Thymus (tissue), 11 donors: Measurements from ENCODE around the gene DDX1. TPM values are rescaled to one million over a fixed set of nuclear protein-coding genes. Genes with fewer than 3 reads are reported as not detected.

Source experiments
- DNase-seq, 9 donors: peaks; one replicate each; pipeline ENCODE4 v3.0.0-alpha.2; 2013; ENCODE audit warnings: low spot score in 9 of 9, low read depth in 6 of 9, missing footprints in 1 of 9
- H3K27ac ChIP-seq, 2 donors: one replicate each; pipeline ENCODE4 v1.5.1; 2013; ENCODE audit warnings: control low read depth in 1 of 2, low read depth in 1 of 2, low read length in 1 of 2, mild to moderate bottlenecking in 1 of 2, moderate library complexity in 1 of 2
- H3K27me3 ChIP-seq, 2 donors: one replicate each; pipeline ENCODE4 v1.5.1; 2013; ENCODE audit warnings: low read length in 1 of 2; ENCODE audit not compliant: control insufficient read depth in 2 of 2, insufficient read depth in 1 of 2
- H3K36me3 ChIP-seq, 2 donors: one replicate each; pipeline ENCODE4 v1.5.1; 2013; ENCODE audit warnings: low read length in 1 of 2, mild to moderate bottlenecking in 1 of 2, moderate library complexity in 1 of 2; ENCODE audit not compliant: control insufficient read depth in 2 of 2, insufficient read depth in 2 of 2
- H3K4me1 ChIP-seq, 2 donors: one replicate each; pipeline ENCODE4 v1.5.1; 2013; ENCODE audit warnings: low read length in 2 of 2; ENCODE audit not compliant: control insufficient read depth in 2 of 2, insufficient read depth in 2 of 2
- H3K4me3 ChIP-seq, 2 donors: one replicate each; pipeline ENCODE4 v1.5.1; 2013; ENCODE audit warnings: low read length in 2 of 2, control low read depth in 1 of 2, mild to moderate bottlenecking in 1 of 2
- H3K9me3 ChIP-seq, 2 donors: one replicate each; pipeline ENCODE4 v1.5.1; 2013; ENCODE audit warnings: low read length in 1 of 2, mild to moderate bottlenecking in 1 of 2; ENCODE audit not compliant: control insufficient read depth in 2 of 2, insufficient read depth in 1 of 2
- WGBS: extraction: QIAGEN DNeasy Blood & Tissue Kit; methylation state at CpG from one replicate; pipeline ENCODE4 v1.1.7; 2013; 5-methylcytosine and 5-hydroxymethylcytosine counted together
- polyA plus RNA-seq: library from polyadenylated mRNA; stranded (reverse); fragments of 200-250 nt; gene quantifications from one replicate; pipeline ENCODE4 v1.2.3, GENCODE V29; 2013
- total RNA-seq: library from RNA; stranded (reverse); fragments of 120-200 nt; gene quantifications from one replicate; pipeline ENCODE4 v1.2.4, GENCODE V29; 2013
- donor health status: healthy.

Gene DDX1
- total and polyA plus RNA-seq, 2 donors: 57.7 to 64.2 TPM

DNA sequence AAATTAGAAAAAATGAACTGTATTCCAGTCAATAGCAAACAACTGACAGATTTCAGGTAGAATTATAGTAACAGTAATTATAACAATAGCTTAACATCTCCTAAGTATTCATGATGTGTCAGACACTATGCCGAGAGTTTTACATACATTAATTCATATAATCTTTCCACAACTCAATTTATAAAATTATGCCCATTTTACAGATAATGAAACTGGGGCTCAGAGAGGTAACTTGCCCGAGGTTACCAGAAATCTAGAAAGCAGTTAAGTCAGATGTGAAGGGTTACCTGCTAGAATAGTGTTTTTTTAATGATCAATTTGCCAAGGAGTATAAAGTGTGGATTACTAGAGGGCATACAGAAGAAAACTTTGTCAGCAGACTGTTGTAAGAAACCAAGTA lies 42.7 kb upstream of the DDX1 start:
- Histone ChIP-seq H3K4me1 (no peaks in the 10 kb centered on the region), H3K36me3 (peaks cover 0 to 4% of the 10 kb centered on the region in 2 donors), H3K27me3 (no peaks in the 10 kb centered on the region), H3K4me3 (no peak overlapping the region), H3K9me3 (no peaks in the 10 kb centered on the region), H3K27ac (no peak overlapping the region)
- 98% methylated on average over 2 of the region's 2 CpGs for WGBS
- DNase-seq: no peak

- Histone ChIP-seq H3K4me1 (peaks cover 0 to 3% of the 10 kb centered on the region in 2 donors), H3K27me3 (no peaks in the 10 kb centered on the region), H3K27ac (no peak overlapping the region), H3K9me3 (no peaks in the 10 kb centered on the region), H3K4me3 (no peak overlapping the region), H3K36me3 (peaks cover 0 to 8% of the 10 kb centered on the region in 2 donors)
- WGBS: 94% methylated on average over 1 of the region's 1 CpG
- DNase-seq: no peak
Measured at GRCh38 chr2:15553519-15553918, 38.1 kb upstream of the DDX1 start.

DNA sequence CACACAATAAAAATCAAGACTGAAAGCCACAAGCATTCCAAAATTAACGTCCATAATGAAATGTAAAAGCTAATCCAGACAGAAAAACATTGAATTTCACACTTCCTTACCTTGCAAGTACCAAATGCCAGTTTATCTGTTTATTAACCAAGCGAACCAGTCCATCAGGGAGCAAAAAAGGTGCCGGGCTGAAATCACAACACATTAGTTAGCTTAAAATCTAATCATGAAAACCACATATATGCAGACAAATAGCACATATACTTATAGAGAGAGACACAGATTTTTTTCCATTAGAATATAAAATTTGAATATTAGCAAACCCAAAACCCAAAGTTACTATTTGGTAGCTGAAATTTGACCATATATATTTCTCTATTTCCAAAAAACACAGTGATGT lies 37.7 kb upstream of the DDX1 start:
- H3K4me1 ChIP-seq: peaks cover 0 to 3% of the 10 kb centered on the region in 2 donors
- DNase-seq: no peak
- no peak overlapping the region for H3K27ac ChIP-seq
- H3K9me3 ChIP-seq: no peaks in the 10 kb centered on the region
- H3K36me3 ChIP-seq: peaks cover 0 to 5% of the 10 kb centered on the region in 2 donors
- no peaks in the 10 kb centered on the region for H3K27me3 ChIP-seq
- no peak overlapping the region for H3K4me3 ChIP-seq
- WGBS: 96% methylated on average over 3 of the region's 3 CpGs

DNA sequence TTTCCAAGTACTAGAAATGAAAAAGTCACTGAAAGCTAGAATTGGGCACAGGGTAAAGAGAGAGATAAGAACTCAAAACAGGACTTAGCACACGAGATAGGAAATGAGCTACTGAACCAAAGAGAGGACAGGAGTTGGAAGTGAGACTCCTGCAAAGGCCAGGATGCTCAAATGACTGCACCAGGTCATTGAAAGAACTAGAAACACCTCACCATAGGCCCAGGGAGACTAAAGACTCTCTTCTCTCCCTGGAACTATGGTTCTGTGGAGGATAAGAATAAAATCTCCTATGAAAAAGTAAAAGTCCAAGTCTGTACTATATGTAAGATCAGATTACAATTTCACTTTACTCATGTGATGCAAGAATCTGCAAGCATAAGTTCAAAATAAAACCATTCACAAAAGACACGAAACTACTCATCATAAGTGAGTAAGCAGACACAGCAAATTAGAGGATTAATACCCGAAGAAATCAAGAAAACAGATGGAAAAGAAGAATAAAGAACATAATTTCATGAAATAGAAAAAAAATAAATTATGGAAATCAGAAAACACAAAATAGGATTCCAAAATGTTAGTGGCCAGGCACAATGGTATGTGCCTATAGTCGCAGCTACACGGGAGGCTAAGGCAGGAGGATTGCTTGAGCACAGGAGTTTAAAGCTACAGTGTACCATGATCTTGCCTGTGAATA lies 37.0 kb upstream of the DDX1 start:
- Histone ChIP-seq H3K4me1 (peaks cover 3 to 8% of the 10 kb centered on the region in 2 donors), H3K27me3 (no peaks in the 10 kb centered on the region), H3K27ac (no peak overlapping the region), H3K4me3 (no peak overlapping the region), H3K9me3 (no peaks in the 10 kb centered on the region), H3K36me3 (peaks cover 0 to 5% of the 10 kb centered on the region in 2 donors)
- WGBS: 98% methylated on average over 5 of the region's 5 CpGs
- no peak for DNase-seq

DNA sequence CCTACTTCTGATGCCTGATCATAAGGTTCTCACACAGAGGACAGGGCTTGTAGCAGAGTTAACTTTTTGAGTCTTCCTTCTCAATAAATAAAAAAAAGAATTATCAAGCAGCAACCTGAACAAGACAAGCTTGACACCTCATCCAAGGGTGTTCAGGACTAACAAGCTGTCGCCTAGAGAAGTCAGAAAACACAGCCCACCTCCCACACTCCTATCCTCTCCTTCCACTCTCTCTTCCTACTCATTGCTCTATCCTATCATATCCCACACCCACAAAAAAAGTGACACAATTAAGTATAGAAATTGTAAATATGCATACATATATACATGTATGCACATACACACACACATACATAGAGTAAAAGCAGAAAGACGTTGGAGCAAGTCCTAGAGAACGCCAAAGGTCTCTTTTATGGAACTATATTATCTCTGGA lies 35.9 kb upstream of the DDX1 start:
- H3K4me3 ChIP-seq: no peak overlapping the region
- 98% methylated on average over 3 of the region's 3 CpGs for WGBS
- no peaks in the 10 kb centered on the region for H3K9me3 ChIP-seq
- no peak overlapping the region for H3K27ac ChIP-seq
- no peak for DNase-seq
- H3K27me3 ChIP-seq: no peaks in the 10 kb centered on the region
- peaks cover 5 to 14% of the 10 kb centered on the region in 2 donors for H3K4me1 ChIP-seq
- H3K36me3 ChIP-seq: peaks cover 0 to 5% of the 10 kb centered on the region in 2 donors

GRCh38 chr2:15556311-15556930 lies 35.2 kb upstream of the DDX1 start:
- DNase-seq: no peak
- Histone ChIP-seq H3K27me3 (no peaks in the 10 kb centered on the region), H3K27ac (no peak overlapping the region), H3K9me3 (no peaks in the 10 kb centered on the region), H3K36me3 (peaks cover 0 to 5% of the 10 kb centered on the region in 2 donors), H3K4me3 (no peak overlapping the region), H3K4me1 (peaks cover 5 to 14% of the 10 kb centered on the region in 2 donors)
- WGBS: 97% methylated on average over 4 of the region's 4 CpGs

DNA sequence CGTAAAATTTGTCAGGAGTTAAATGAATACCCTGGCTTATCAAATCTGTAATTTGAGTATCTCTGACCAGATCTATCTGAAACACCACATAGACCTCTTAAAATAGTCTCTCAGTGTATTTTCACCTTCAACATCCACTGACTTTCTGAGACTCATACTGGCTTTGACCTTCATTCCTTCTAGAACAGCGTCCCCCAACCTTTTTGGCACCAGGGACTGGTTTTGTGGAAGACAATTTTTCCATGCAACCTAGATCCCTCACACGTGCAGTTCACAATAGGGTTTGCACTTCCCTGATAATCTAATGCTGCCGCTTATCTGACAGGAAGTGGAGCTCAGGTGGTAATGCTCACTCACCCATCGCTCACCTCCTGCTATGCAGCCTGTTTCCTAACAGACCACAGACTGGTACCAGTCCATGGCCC lies 33.8 kb upstream of the DDX1 start:
- H3K9me3 ChIP-seq: no peaks in the 10 kb centered on the region
- H3K4me1 ChIP-seq: peaks cover 5 to 22% of the 10 kb centered on the region in 2 donors
- 51% methylated on average over 5 of the region's 5 CpGs for WGBS
- no peak for DNase-seq
- H3K4me3 ChIP-seq: no peak overlapping the region
- H3K36me3 ChIP-seq: peaks cover 0 to 5% of the 10 kb centered on the region in 2 donors
- no peak overlapping the region for H3K27ac ChIP-seq
- H3K27me3 ChIP-seq: no peaks in the 10 kb centered on the region

DNA sequence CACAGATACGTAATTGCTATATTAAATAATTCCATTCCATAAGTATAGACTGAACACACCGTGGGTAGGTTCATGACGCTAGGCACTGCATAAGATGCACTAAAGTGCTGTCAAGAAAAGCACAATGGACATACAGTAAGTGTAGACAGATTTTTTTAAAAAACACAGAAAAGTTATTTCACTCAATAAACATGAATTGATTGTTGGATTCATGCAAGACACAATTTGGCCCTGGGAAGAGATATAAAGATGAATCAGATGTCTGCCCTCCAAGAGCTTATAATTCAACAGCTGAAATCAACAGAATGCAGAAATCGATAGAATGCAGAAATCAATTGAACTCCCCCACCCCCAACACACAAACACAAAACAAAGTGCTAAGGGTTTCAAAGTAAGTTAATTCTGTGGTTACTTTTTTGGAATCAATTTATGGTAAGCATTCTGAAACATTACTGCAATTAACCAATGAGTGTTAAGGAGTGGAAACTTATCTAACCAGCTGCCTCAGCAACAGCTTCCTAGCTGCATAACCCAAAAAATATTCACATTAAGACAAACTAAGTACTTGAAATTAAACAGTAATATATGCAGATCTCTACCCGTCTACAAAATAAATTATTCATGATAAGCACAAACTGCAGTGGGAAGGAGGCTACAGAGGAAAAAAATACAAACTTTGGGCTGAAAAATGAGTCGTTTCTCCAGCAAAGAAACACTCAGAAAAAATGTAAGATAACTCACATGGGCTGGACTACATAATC lies 32.1 kb upstream of the DDX1 start:
- H3K27me3 ChIP-seq: no peaks in the 10 kb centered on the region
- H3K4me3 ChIP-seq: peak overlapping the region; percentile 81 to 83
- H3K9me3 ChIP-seq: no peaks in the 10 kb centered on the region
- WGBS: 85% methylated on average over 6 of the region's 6 CpGs
- DNase-seq: no peak
- H3K36me3 ChIP-seq: peaks cover 0 to 5% of the 10 kb centered on the region in 2 donors
- H3K27ac ChIP-seq: no peak overlapping the region
- H3K4me1 ChIP-seq: peaks cover 5 to 22% of the 10 kb centered on the region in 2 donors
